ENCODE measurements around the gene TMEM200A.

DNA sequence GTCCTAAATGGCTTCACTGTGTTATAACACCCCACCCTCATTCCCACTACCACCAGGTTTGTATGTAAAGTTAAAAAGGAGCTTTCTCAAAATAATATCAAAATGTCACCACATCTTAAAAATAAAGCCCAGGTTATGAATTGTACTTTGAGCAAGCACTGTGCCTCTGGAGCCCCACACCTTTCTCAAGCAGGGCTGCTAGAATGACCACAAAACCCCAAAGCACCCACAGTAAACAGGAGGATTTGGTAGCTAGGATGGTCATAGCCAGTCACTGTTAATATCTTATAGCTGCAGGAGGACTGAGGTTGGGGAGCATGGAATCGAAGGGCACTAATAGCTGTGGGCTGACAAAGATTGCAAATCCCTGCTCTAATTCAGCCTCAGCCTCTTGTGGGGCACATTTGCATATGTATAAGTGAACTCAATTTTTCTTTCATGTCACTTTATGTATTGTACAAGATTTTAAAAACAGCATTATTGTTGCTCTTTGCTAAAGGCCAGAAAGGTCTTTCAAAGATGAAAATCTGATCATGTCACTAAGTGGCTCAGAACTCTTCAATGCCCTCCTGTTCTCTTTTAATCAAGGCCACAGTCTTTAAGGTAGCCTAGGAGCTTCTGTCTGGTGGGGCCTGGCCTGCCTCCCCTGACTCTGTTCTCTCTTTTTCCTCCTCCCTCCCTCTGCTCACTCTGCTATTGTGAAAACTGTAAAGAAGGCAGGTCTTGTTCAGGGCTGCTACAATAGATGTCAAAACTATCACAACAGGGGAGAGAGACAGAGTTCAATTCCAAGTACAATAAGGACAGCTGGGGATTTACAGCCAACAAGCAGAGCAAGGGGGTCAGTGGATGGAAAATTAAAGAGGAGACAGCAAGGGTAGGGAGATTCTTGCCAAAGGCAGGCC lies 101.6 kb downstream of the TMEM200A start:
- TF ChIP-seq, protein P1, sequence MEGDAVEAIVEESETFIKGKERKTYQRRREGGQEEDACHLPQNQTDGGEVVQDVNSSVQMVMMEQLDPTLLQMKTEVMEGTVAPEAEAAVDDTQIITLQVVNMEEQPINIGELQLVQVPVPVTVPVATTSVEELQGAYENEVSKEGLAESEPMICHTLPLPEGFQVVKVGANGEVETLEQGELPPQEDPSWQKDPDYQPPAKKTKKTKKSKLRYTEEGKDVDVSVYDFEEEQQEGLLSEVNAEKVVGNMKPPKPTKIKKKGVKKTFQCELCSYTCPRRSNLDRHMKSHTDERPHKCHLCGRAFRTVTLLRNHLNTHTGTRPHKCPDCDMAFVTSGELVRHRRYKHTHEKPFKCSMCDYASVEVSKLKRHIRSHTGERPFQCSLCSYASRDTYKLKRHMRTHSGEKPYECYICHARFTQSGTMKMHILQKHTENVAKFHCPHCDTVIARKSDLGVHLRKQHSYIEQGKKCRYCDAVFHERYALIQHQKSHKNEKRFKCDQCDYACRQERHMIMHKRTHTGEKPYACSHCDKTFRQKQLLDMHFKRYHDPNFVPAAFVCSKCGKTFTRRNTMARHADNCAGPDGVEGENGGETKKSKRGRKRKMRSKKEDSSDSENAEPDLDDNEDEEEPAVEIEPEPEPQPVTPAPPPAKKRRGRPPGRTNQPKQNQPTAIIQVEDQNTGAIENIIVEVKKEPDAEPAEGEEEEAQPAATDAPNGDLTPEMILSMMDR (IDR thresholded peaks at IDR 0.05), result no peak
- no peak for TF ChIP-seq POLR2A (IDR thresholded peaks at IDR 0.05)

Measured in prostate gland (tissue), 2 donors.